ENCODE measurements around the gene EIPR1. TPM values are rescaled to one million over a fixed set of nuclear protein-coding genes. Genes with fewer than 3 reads are reported as not detected.

The EIPR1 gene
- total and polyA plus RNA-seq, 2 donors: 21.3 to 31.9 TPM

GRCh38 chr2:3292416-3292815, 85.2 kb downstream of the EIPR1 start:
- 98% methylated on average over 10 of the region's 10 CpGs for WGBS
- H3K9me3 ChIP-seq (ENCODE audit: control insufficient read depth in 2 of 2, insufficient read depth in 1 of 2, low read length in 1 of 2): peaks cover 0 to 25% of the 10 kb centered on the region in 2 donors
- no peak for DNase-seq (ENCODE audit: low read depth in 6 of 9, low spot score in 9 of 9)

GRCh38 chr2:3291750-3292149, 85.9 kb downstream of the EIPR1 start:
- H3K9me3 ChIP-seq (ENCODE audit: control insufficient read depth in 2 of 2, insufficient read depth in 1 of 2, low read length in 1 of 2): peaks cover 0 to 28% of the 10 kb centered on the region in 2 donors
- DNase-seq (ENCODE audit: low read depth in 6 of 9, low spot score in 9 of 9): no peak
- WGBS: 98% methylated on average over 7 of the region's 7 CpGs

More at GRCh38 chr2:3292416-3292815, 85.2 kb downstream of the EIPR1 start:
- no peaks in the 10 kb centered on the region for H3K4me1 ChIP-seq (ENCODE audit: control insufficient read depth in 2 of 2, insufficient read depth in 2 of 2, low read length in 2 of 2)
- no peaks in the 10 kb centered on the region for H3K27me3 ChIP-seq (ENCODE audit: control insufficient read depth in 2 of 2, insufficient read depth in 1 of 2, low read length in 1 of 2)
- no peaks in the 10 kb centered on the region for H3K36me3 ChIP-seq (ENCODE audit: control insufficient read depth in 2 of 2, insufficient read depth in 2 of 2, low read length in 1 of 2)
- no peak overlapping the region for H3K4me3 ChIP-seq (ENCODE audit: low read length in 2 of 2)
- no peak overlapping the region for H3K27ac ChIP-seq (ENCODE audit: low read depth in 1 of 2, low read length in 1 of 2)

GRCh38 chr2:3291113-3291512, 86.5 kb downstream of the EIPR1 start:
- WGBS: 98% methylated on average over 9 of the region's 9 CpGs
- no peak for DNase-seq (ENCODE audit: low read depth in 6 of 9, low spot score in 9 of 9)
- no peaks in the 10 kb centered on the region for H3K4me1 ChIP-seq (ENCODE audit: control insufficient read depth in 2 of 2, insufficient read depth in 2 of 2, low read length in 2 of 2)
- no peaks in the 10 kb centered on the region for H3K27me3 ChIP-seq (ENCODE audit: control insufficient read depth in 2 of 2, insufficient read depth in 1 of 2, low read length in 1 of 2)
- no peak overlapping the region for H3K27ac ChIP-seq (ENCODE audit: low read depth in 1 of 2, low read length in 1 of 2)
- no peak overlapping the region for H3K4me3 ChIP-seq (ENCODE audit: low read length in 2 of 2)
- H3K9me3 ChIP-seq (ENCODE audit: control insufficient read depth in 2 of 2, insufficient read depth in 1 of 2, low read length in 1 of 2): peaks cover 0 to 28% of the 10 kb centered on the region in 2 donors
- H3K36me3 ChIP-seq (ENCODE audit: control insufficient read depth in 2 of 2, insufficient read depth in 2 of 2, low read length in 1 of 2): no peaks in the 10 kb centered on the region

More at GRCh38 chr2:3291750-3292149, 85.9 kb downstream of the EIPR1 start:
- Histone ChIP-seq H3K27me3 (ENCODE audit: control insufficient read depth in 2 of 2, insufficient read depth in 1 of 2, low read length in 1 of 2) (no peaks in the 10 kb centered on the region), H3K4me3 (ENCODE audit: low read length in 2 of 2) (no peak overlapping the region), H3K4me1 (ENCODE audit: control insufficient read depth in 2 of 2, insufficient read depth in 2 of 2, low read length in 2 of 2) (no peaks in the 10 kb centered on the region), H3K27ac (ENCODE audit: low read depth in 1 of 2, low read length in 1 of 2) (no peak overlapping the region), H3K36me3 (ENCODE audit: control insufficient read depth in 2 of 2, insufficient read depth in 2 of 2, low read length in 1 of 2) (no peaks in the 10 kb centered on the region)

- Histone ChIP-seq H3K36me3 (ENCODE audit: control insufficient read depth in 2 of 2, insufficient read depth in 2 of 2, low read length in 1 of 2) (no peaks in the 10 kb centered on the region), H3K27me3 (ENCODE audit: control insufficient read depth in 2 of 2, insufficient read depth in 1 of 2, low read length in 1 of 2) (no peaks in the 10 kb centered on the region), H3K4me1 (ENCODE audit: control insufficient read depth in 2 of 2, insufficient read depth in 2 of 2, low read length in 2 of 2) (no peaks in the 10 kb centered on the region), H3K27ac (ENCODE audit: low read depth in 1 of 2, low read length in 1 of 2) (no peak overlapping the region), H3K4me3 (ENCODE audit: low read length in 2 of 2) (no peak overlapping the region), H3K9me3 (ENCODE audit: control insufficient read depth in 2 of 2, insufficient read depth in 1 of 2, low read length in 1 of 2) (peaks cover 0 to 28% of the 10 kb centered on the region in 2 donors)
- WGBS: 96% methylated on average over 12 of the region's 12 CpGs
- DNase-seq (ENCODE audit: low read depth in 6 of 9, low spot score in 9 of 9): no peak
Measured at GRCh38 chr2:3290655-3291054, 87.0 kb downstream of the EIPR1 start.

GRCh38 chr2:3289971-3290370, 87.6 kb downstream of the EIPR1 start:
- no peaks in the 10 kb centered on the region for H3K4me1 ChIP-seq (ENCODE audit: control insufficient read depth in 2 of 2, insufficient read depth in 2 of 2, low read length in 2 of 2)
- WGBS: 98% methylated on average over 8 of the region's 8 CpGs
- H3K9me3 ChIP-seq (ENCODE audit: control insufficient read depth in 2 of 2, insufficient read depth in 1 of 2, low read length in 1 of 2): peaks cover 0 to 28% of the 10 kb centered on the region in 2 donors
- H3K27me3 ChIP-seq (ENCODE audit: control insufficient read depth in 2 of 2, insufficient read depth in 1 of 2, low read length in 1 of 2): no peaks in the 10 kb centered on the region
- H3K4me3 ChIP-seq (ENCODE audit: low read length in 2 of 2): no peak overlapping the region
- no peak for DNase-seq (ENCODE audit: low read depth in 6 of 9, low spot score in 9 of 9)
- H3K36me3 ChIP-seq (ENCODE audit: control insufficient read depth in 2 of 2, insufficient read depth in 2 of 2, low read length in 1 of 2): no peaks in the 10 kb centered on the region
- no peak overlapping the region for H3K27ac ChIP-seq (ENCODE audit: low read depth in 1 of 2, low read length in 1 of 2)

GRCh38 chr2:3289526-3289925, 88.1 kb downstream of the EIPR1 start:
- H3K27me3 ChIP-seq (ENCODE audit: control insufficient read depth in 2 of 2, insufficient read depth in 1 of 2, low read length in 1 of 2): no peaks in the 10 kb centered on the region
- WGBS: 99% methylated on average over 15 of the region's 15 CpGs
- DNase-seq (ENCODE audit: low read depth in 6 of 9, low spot score in 9 of 9): no peak
- H3K27ac ChIP-seq (ENCODE audit: low read depth in 1 of 2, low read length in 1 of 2): no peak overlapping the region
- peaks cover 0 to 28% of the 10 kb centered on the region in 2 donors for H3K9me3 ChIP-seq (ENCODE audit: control insufficient read depth in 2 of 2, insufficient read depth in 1 of 2, low read length in 1 of 2)
- H3K4me3 ChIP-seq (ENCODE audit: low read length in 2 of 2): no peak overlapping the region
- no peaks in the 10 kb centered on the region for H3K36me3 ChIP-seq (ENCODE audit: control insufficient read depth in 2 of 2, insufficient read depth in 2 of 2, low read length in 1 of 2)
- no peaks in the 10 kb centered on the region for H3K4me1 ChIP-seq (ENCODE audit: control insufficient read depth in 2 of 2, insufficient read depth in 2 of 2, low read length in 2 of 2)

- no peak overlapping the region for H3K27ac ChIP-seq (ENCODE audit: low read depth in 1 of 2, low read length in 1 of 2)
- DNase-seq (ENCODE audit: low read depth in 6 of 9, low spot score in 9 of 9): no peak
- H3K4me3 ChIP-seq (ENCODE audit: low read length in 2 of 2): no peak overlapping the region
- H3K27me3 ChIP-seq (ENCODE audit: control insufficient read depth in 2 of 2, insufficient read depth in 1 of 2, low read length in 1 of 2): no peaks in the 10 kb centered on the region
- H3K36me3 ChIP-seq (ENCODE audit: control insufficient read depth in 2 of 2, insufficient read depth in 2 of 2, low read length in 1 of 2): no peaks in the 10 kb centered on the region
- H3K9me3 ChIP-seq (ENCODE audit: control insufficient read depth in 2 of 2, insufficient read depth in 1 of 2, low read length in 1 of 2): peaks cover 0 to 28% of the 10 kb centered on the region in 2 donors
- H3K4me1 ChIP-seq (ENCODE audit: control insufficient read depth in 2 of 2, insufficient read depth in 2 of 2, low read length in 2 of 2): no peaks in the 10 kb centered on the region
- 98% methylated on average over 9 of the region's 9 CpGs for WGBS
Measured at GRCh38 chr2:3289171-3289515, 88.5 kb downstream of the EIPR1 start.

- peaks cover 0 to 28% of the 10 kb centered on the region in 2 donors for H3K9me3 ChIP-seq (ENCODE audit: control insufficient read depth in 2 of 2, insufficient read depth in 1 of 2, low read length in 1 of 2)
- DNase-seq (ENCODE audit: low read depth in 6 of 9, low spot score in 9 of 9): no peak
- H3K27me3 ChIP-seq (ENCODE audit: control insufficient read depth in 2 of 2, insufficient read depth in 1 of 2, low read length in 1 of 2): no peaks in the 10 kb centered on the region
- H3K4me1 ChIP-seq (ENCODE audit: control insufficient read depth in 2 of 2, insufficient read depth in 2 of 2, low read length in 2 of 2): no peaks in the 10 kb centered on the region
- WGBS: 98% methylated on average over 20 of the region's 20 CpGs
- no peaks in the 10 kb centered on the region for H3K36me3 ChIP-seq (ENCODE audit: control insufficient read depth in 2 of 2, insufficient read depth in 2 of 2, low read length in 1 of 2)
- no peak overlapping the region for H3K27ac ChIP-seq (ENCODE audit: low read depth in 1 of 2, low read length in 1 of 2)
- no peak overlapping the region for H3K4me3 ChIP-seq (ENCODE audit: low read length in 2 of 2)
Measured at GRCh38 chr2:3288470-3289170, 89.0 kb downstream of the EIPR1 start.

- no peak for DNase-seq (ENCODE audit: low read depth in 6 of 9, low spot score in 9 of 9)
- Histone ChIP-seq H3K4me1 (ENCODE audit: control insufficient read depth in 2 of 2, insufficient read depth in 2 of 2, low read length in 2 of 2) (no peaks in the 10 kb centered on the region), H3K27me3 (ENCODE audit: control insufficient read depth in 2 of 2, insufficient read depth in 1 of 2, low read length in 1 of 2) (no peaks in the 10 kb centered on the region), H3K9me3 (ENCODE audit: control insufficient read depth in 2 of 2, insufficient read depth in 1 of 2, low read length in 1 of 2) (peaks cover 0 to 28% of the 10 kb centered on the region in 2 donors), H3K4me3 (ENCODE audit: low read length in 2 of 2) (no peak overlapping the region), H3K27ac (ENCODE audit: low read depth in 1 of 2, low read length in 1 of 2) (no peak overlapping the region), H3K36me3 (ENCODE audit: control insufficient read depth in 2 of 2, insufficient read depth in 2 of 2, low read length in 1 of 2) (no peaks in the 10 kb centered on the region)
- WGBS: 93% methylated on average over 13 of the region's 13 CpGs
Measured at GRCh38 chr2:3287896-3288295, 89.7 kb downstream of the EIPR1 start.

All from thymus (tissue), 11 donors.